Non-pigmented ciliary epithelial cell (primary cell): ENCODE results near the gene PRSS48.
"Not testable (repeated sequence)": the region's sequence is repeated elsewhere in the genome, so short reads cannot be mapped to it uniquely, and the experiment has no call there.

Experiments used
- DNase-seq: peaks from one replicate; pipeline ENCODE4 v3.0.0-alpha.2; 2010; ENCODE audit warnings: low read depth

Gene PRSS48

GRCh38 chr4:151263455-151263854, 13.5 kb upstream of the PRSS48 start:
- DNase-seq: no peak

GRCh38 chr4:151266497-151266896, 10.5 kb upstream of the PRSS48 start:
- DNase-seq: peak; percentile 23

- DNase-seq: no peak
Observed at GRCh38 chr4:151267104-151267503, 9.9 kb upstream of the PRSS48 start.

- no peak for DNase-seq
Observed at GRCh38 chr4:151267822-151268535, 9.0 kb upstream of the PRSS48 start.

DNA sequence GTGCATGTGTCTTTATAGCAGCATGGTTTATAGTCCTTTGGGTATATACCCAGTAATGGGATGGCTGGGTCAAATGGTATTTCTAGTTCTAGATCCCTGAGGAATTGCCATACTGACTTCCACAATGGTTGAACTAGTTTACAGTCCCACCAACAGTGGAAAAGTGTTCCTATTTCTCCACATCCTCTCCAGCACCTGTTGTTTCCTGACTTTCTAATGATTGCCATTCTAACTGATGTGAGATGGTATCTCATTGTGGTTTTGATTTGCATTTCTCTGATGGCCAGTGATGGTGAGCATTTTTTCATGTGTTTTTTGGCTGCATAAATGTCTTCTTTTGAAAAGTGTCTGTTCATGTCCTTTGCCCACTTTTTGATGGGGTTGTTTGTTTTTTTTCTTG, 8.1 kb upstream of the PRSS48 start:
- DNase-seq: not testable (repeated sequence)

DNA sequence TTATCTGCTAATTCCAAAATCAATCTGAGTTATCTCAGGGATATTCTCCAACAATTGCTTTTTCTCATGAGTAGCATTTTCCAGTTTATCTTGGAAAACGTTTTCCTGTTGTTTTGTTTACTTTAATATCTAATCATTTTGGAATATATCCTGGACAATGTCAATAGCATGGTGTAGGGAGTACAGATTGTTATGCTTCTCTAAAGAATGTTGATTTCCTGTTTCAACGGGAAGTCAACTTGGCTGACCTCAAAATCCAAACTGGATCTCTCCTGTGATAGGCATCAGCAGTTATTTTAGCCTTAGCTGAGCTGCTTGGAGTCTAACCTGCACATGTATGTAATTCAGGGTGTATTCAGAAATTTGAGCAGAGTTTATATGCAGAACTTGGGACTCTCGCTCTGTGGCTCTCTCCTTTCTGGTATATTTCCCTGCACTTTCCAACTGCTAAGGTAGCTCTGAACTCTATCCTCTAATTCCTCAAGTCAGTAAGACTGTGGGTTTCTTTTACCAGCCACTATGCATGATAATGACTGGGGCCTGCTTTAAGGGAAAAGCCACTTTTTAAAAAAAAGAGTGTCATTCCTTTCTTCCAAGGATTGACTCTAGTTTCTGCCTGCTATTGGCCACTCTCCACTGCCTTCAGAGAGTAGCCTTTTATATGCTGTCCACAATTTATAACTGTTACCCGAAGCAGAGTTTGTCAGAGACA, 7.7 kb downstream of the PRSS48 start:
- DNase-seq: no peak

DNA sequence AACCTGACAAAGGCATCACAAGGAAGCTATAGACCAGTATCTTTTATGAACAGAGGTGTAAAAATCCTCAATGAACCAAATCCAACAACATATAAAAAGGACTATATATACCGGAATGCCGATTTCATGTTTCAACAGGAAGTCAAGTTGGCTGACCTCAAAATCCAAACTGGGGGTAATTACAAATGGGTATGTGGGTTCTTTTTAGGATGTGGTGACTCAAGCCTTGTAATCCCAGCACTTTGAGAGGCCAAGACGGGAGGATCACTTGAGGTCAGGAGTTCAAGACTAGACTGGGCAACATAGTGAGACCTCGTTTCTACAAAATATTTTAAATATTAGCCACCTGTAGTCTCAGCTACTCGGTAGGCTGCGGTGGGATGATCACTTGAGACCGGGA, 10.4 kb downstream of the PRSS48 start:
- DNase-seq: no peak

- no peak for DNase-seq
Observed at GRCh38 chr4:151291485-151291884, 14.5 kb downstream of the PRSS48 start.

GRCh38 chr4:151292038-151292437, 15.1 kb downstream of the PRSS48 start:
- no peak for DNase-seq

DNA sequence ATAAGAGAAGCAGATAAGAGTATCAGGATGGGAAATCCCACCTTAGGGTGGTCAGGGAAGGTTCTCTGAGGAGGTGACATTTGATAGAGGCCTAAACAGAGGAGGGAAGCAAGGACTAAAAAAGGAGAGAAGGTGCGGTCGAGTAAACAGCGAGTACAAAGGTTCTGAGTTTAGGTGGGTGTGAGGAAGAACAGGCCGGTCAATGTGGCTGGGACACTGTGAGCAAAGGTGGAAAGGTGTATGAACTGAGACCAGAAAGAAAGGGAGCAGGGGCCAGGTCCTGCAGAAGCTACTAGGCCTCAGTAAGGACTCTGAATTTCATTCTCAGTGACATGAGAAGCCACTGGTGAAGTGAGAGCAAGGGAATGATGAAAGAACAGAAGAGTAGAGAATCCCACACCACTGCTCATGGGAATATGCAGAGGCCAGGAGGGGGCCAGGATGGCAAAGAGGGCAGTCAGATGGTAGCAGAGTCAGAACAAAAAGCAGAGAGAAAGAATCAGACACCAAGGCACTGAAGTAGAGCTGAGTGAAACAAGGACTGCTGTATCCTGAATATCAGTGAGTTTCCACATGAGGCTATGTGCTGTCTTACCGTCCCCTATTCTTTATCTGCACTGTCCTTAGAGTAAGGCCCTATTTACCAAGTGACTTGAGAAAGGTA, 18.0 kb downstream of the PRSS48 start:
- DNase-seq: no peak

DNA sequence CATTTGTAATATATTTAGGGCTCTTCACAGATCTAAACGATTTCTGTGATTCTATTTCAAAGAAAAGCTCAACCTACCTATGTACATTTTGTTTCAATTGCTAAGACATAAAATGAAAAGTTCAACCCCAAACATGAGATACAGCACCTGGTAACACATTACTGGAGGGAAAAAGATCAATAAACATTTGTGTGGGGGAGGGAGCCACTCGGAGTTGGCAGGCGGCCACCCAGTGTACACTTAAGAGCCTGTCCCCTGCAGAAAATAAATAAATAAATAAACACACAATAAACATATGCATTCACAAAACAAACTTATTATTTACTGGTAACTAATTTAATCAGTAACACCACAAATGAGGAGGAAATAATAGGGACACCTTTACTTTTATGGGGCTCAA, 19.3 kb downstream of the PRSS48 start:
- DNase-seq: no peak

GRCh38 chr4:151297170-151297569, 20.2 kb downstream of the PRSS48 start:
- no peak for DNase-seq

DNA sequence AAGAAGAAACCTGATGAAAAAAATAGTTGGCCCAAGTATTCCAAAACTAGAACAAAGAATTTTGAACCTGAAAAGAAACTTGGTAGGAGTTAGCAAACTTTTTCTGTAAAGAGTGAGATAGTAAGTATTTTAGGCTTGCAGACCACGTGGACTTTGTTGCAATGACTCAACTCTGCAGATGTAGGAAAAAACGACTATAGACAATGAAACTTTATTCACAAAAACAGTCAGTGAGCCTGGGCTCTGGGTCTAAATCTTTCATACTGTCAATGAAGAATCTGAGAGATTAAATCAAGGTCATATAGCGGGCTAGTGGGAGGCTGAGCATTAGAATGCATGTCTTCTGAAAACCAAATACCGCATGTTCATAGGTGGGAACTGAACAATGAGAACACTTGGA, 25.5 kb downstream of the PRSS48 start:
- no peak for DNase-seq

DNA sequence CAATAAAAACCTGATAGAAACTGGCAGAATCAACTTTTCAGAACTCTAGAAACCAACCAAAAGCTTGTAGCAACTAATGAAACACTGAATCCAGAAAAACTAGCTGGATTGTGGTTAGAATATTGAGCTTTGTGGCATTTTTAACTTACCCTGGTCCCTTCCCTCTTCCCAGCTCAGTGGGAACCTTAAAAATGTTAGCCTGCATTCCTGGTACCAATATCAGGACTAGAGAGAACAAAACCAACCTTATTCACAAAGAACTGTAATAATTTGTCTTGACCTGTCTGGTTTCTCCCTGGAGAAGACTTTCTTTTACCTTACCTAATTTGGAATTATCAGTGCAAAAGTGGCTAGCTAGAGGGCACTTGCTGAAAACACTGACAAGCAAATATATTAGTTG, 27.3 kb downstream of the PRSS48 start:
- no peak for DNase-seq

DNA sequence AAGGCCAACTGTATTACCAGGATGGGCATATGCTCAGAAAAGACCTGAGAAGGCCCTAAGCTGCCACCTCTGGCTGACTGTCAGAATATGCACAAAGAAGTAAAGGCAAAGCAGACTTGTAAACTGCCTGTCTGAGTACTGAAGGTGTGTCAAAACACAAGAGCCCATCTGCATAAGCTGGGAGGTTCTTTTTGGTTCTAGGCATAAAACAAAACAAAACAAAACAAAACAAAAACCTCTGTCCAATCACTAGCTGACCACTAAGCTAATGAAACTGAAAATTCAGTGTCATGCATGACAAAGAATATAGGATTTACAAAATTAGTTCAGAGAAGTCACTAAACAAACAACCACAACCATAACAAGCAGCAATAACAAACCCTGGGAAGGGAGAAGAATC, 27.8 kb downstream of the PRSS48 start:
- DNase-seq: no peak

DNA sequence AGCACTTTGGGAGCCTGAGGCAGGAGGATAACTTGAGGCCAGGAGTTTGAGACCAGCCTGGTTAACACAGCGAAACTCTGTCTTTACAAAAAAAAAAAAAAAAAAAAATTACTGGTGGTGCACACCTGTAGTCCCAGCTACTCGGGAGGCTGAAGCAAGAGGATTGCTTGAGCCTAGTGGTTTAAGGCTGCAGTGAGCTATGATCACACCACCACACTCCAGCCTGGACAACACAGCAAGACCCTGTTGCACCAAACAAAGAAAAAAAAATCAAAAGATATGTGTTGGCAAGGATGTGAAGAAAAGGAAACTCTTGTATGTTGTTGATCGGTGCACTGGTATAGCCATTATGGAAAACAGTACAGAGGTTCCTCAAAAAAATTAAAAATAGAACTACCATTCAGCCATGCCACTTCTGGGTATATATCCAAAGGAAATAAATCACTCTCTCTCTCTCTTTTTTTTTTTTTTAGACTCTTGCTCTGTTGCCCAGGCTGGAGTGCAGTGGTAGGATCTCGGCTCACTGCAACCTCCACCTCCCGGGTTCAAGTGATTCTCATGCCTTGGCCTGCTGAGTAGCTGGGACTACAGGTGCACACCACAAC, 33.3 kb downstream of the PRSS48 start:
- DNase-seq: no peak

DNA sequence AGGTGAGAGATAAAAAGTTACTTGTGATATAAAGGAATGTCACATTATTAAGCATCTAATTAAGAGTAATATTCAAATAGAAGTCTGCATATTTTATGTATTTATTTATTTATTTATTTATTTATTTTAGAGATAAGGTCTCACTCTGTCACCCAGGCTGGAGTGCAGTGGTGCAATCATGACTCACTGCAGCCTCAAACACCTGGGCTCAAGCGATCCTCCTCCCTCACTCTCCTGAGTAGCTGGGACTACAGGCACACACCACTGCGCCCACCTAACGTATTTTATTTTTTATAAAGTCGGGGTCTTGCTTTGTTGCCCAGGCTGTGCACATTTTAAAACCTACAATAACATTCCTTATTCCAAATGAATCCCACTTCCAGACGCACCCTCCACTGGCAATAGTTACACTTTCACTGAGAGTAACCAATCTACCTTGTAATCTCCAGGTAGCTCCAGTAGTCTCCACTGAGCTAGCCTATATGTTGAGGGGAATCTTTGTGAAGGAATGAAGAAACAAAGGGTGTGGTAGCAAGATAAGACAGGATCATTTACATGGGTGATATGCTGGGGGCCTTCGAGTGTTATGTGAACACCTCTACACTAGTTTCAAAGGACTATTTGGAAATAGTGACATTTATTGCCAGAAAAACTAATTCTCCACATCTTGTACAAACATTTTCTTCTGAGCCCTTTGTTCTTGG, 36.5 kb downstream of the PRSS48 start:
- no peak for DNase-seq

- DNase-seq: no peak
Observed at GRCh38 chr4:151314010-151314355, 37.0 kb downstream of the PRSS48 start.

- no peak for DNase-seq
Observed at GRCh38 chr4:151314479-151314878, 37.5 kb downstream of the PRSS48 start.

- no peak for DNase-seq
Observed at GRCh38 chr4:151315212-151315886, 38.4 kb downstream of the PRSS48 start.

- DNase-seq: no peak
Observed at GRCh38 chr4:151316645-151317044, 39.7 kb downstream of the PRSS48 start.
